ENCODE data around the gene RNF157. TPM values are rescaled to one million over a fixed set of nuclear protein-coding genes. Genes with fewer than 3 reads are reported as not detected.
A peak's percentile ranks its signal among the peaks of the same experiment; 100 is the strongest.

Gene RNF157
- polyA plus RNA-seq, 2 of the 4 experiments (the other 2 are of a cell fraction), result 7.2 to 8.5 TPM

- Histone ChIP-seq H3K4me2 (peak overlapping the region; percentile 50), H3K27ac (peak overlapping the region; percentile 60 to 70), H3K4me1 (peaks cover 21% of the 10 kb centered on the region), H3K9me3 (no peaks in the 10 kb centered on the region), H3K4me3 (no peak overlapping the region)
- peak in 1 of 2 experiments; percentile 88 for DNase-seq (ENCODE audit: low read depth in 1 of 2, low spot score in 1 of 2)
- 36% methylated on average over 11 of the region's 11 CpGs for whole genome bisulfite sequencing (ENCODE audit: missing lambda C conversion rate)
- CTCF ChIA-PET, result interaction anchor here (0.6 to 14.6 kb wide), 8 partner anchors 9 to 194 kb away, joined by 3 to 164 read pairs (median 4); no protein-coding TSS in a partner anchor
- no peak for FAIRE-seq
- POLR2A ChIA-PET, result interaction anchor here (0.8 to 1.5 kb wide), 5 partner anchors 11 to 14 kb away, joined by 3 to 17 read pairs (median 6); partner anchors contain the start of genes RNF157 and UBALD2
- ATAC-seq, result peak; percentile 94 to 97
- TF ChIP-seq MYC (IDR thresholded peaks at IDR 0.05; ENCODE audit: borderline replicate concordance, low read length) (peak; percentile 55; the same call in 1 of the 2 replicates), BHLHE40 (IDR thresholded peaks at IDR 0.05; ENCODE audit: low read depth, low read length) (peak; percentile 95), MAFK (IDR thresholded peaks at IDR 0.05; ENCODE audit: partially characterized antibody) (peak; percentile 41), JUN (IDR thresholded peaks at IDR 0.05) (peak; percentile 21 to 44; a peak in 2 of 5 replicates), RFX5 (IDR thresholded peaks at IDR 0.05) (no peak), ATOH8 (CRISPR knock-in tag; IDR thresholded peaks at IDR 0.05; ENCODE audit: low read depth) (peak; percentile 13; the same call in 1 of the 2 replicates), MAX (IDR thresholded peaks at IDR 0.05) (peak; percentile 52), CBX2 (IDR thresholded peaks at IDR 0.05; ENCODE audit: borderline replicate concordance, low read depth) (no peak), FOSL2 (IDR thresholded peaks at IDR 0.05) (peak; percentile 40; the same call in 1 of the 2 replicates), FOSL2 (CRISPR knock-in tag; IDR thresholded peaks at IDR 0.05) (peak; percentile 94), CEBPB (IDR thresholded peaks at IDR 0.05) (peak; percentile 49 to 71; a peak in 3 of 4 replicates), ELK1 (IDR thresholded peaks at IDR 0.05; ENCODE audit: low read depth, low read length) (no peak), NFE2L2 (conservative IDR thresholded peaks at IDR 0.05; ENCODE audit: low read length) (peak; percentile 49; the same call in 1 of the 2 replicates), SMC3 (IDR thresholded peaks at IDR 0.05) (peak; percentile 20; the same call in 1 of the 3 replicates), CHD4 (IDR thresholded peaks at IDR 0.05; ENCODE audit: borderline replicate concordance) (no peak), JUNB (IDR thresholded peaks at IDR 0.05) (peak; percentile 70), RARB (CRISPR knock-in tag; IDR thresholded peaks at IDR 0.05) (0 out of 2 replicates have a peak, but pooled peaks have one; percentile 23)
These were observed 12.0 kb upstream of the RNF157 start for GRCh38 chr17:76252040-76252954.

GRCh38 chr17:76251478-76252039 is 11.3 kb upstream of the RNF157 start:
- Histone ChIP-seq H3K4me2 (peak overlapping the region; percentile 50), H3K4me1 (peaks cover 24% of the 10 kb centered on the region), H3K9me3 (no peaks in the 10 kb centered on the region), H3K27ac (peak overlapping the region; percentile 60 to 70), H3K4me3 (no peak overlapping the region)
- FAIRE-seq, result no peak
- DNase-seq (ENCODE audit: low read depth in 1 of 2, low spot score in 1 of 2), result no peak
- WGBS (ENCODE audit: missing lambda C conversion rate), result 59% methylated on average over 8 of the region's 8 CpGs
- ATAC-seq, result 0 out of 6 replicates have a peak, but pooled peaks of 1 of the 2 experiments have one; percentile 4
- ChIA-PET POLR2A (interaction anchor here (0.8 to 1.5 kb wide), 5 partner anchors 11 to 15 kb away, joined by 3 to 17 read pairs (median 6); partner anchors contain the start of genes RNF157 and UBALD2), CTCF (interaction anchor here (0.6 to 14.6 kb wide), 10 partner anchors 9 to 193 kb away, joined by 3 to 164 read pairs (median 4); no protein-coding TSS in a partner anchor)
- TF ChIP-seq CBX2 (IDR thresholded peaks at IDR 0.05; ENCODE audit: borderline replicate concordance, low read depth) (no peak), KDM5A (IDR thresholded peaks at IDR 0.05) (no peak), CHD2 (IDR thresholded peaks at IDR 0.05; ENCODE audit: low read length, partially characterized antibody) (no peak), GATA3 (IDR thresholded peaks at IDR 0.05; ENCODE audit: borderline replicate concordance) (no peak), PBX3 (IDR thresholded peaks at IDR 0.05) (no peak), E2F6 (IDR thresholded peaks at IDR 0.05; ENCODE audit: borderline replicate concordance, low read depth) (no peak), RARB (CRISPR knock-in tag; IDR thresholded peaks at IDR 0.05) (no peak), RCOR1 (IDR thresholded peaks at IDR 0.05; ENCODE audit: low read depth, low read length) (no peak), USF2 (IDR thresholded peaks at IDR 0.05) (no peak), NFE2L2 (conservative IDR thresholded peaks at IDR 0.05; ENCODE audit: low read length) (no peak), ZC3H11A (IDR thresholded peaks at IDR 0.05) (no peak)
